Activated naive CD4-positive, alpha-beta T cell treated with anti-CD3 and anti-CD28 coated beads, Interleukin-2, amount 50 U/mL, for 16 hours (primary cell): ENCODE results near the gene LEMD1.
"Not testable (repeated sequence)": the region's sequence is repeated elsewhere in the genome, so short reads cannot be mapped to it uniquely, and the experiment has no call there.

Source experiments
- DNase-seq: peaks from one replicate; pipeline ENCODE4 v3.0.0-alpha.2; 2020

LEMD1 gene

GRCh38 chr1:205429762-205430695, 8.2 kb upstream of the LEMD1 start:
- DNase-seq: no peak

- no peak for DNase-seq
Observed at GRCh38 chr1:205424901-205425600, 3.2 kb upstream of the LEMD1 start.

GRCh38 chr1:205423814-205424399, 2.1 kb upstream of the LEMD1 start:
- no peak for DNase-seq

GRCh38 chr1:205422993-205423642, 1.3 kb upstream of the LEMD1 start:
- DNase-seq: no peak

GRCh38 chr1:205420938-205421337, 918 bp downstream of the LEMD1 start:
- DNase-seq: no peak

GRCh38 chr1:205417870-205418635, 3.8 kb downstream of the LEMD1 start:
- no peak for DNase-seq

- DNase-seq: no peak
Observed at GRCh38 chr1:205416322-205416721, 5.5 kb downstream of the LEMD1 start.

- DNase-seq: no peak
Observed at GRCh38 chr1:205410581-205411298, 11.1 kb downstream of the LEMD1 start.

GRCh38 chr1:205407970-205408369, 13.9 kb downstream of the LEMD1 start:
- DNase-seq: no peak

- DNase-seq: not testable (repeated sequence)
Observed at GRCh38 chr1:205406252-205406651, 15.6 kb downstream of the LEMD1 start.

- not testable (repeated sequence) for DNase-seq
Observed at GRCh38 chr1:205404484-205404883, 17.4 kb downstream of the LEMD1 start.

GRCh38 chr1:205398586-205398985, 23.3 kb downstream of the LEMD1 start:
- no peak for DNase-seq

GRCh38 chr1:205396967-205397616, 24.8 kb downstream of the LEMD1 start:
- no peak for DNase-seq

- DNase-seq: no peak
Observed at GRCh38 chr1:205395616-205396015, 26.2 kb downstream of the LEMD1 start.

- DNase-seq: no peak
Observed at GRCh38 chr1:205392650-205393049, 29.2 kb downstream of the LEMD1 start.

GRCh38 chr1:205391386-205391785, 30.5 kb downstream of the LEMD1 start:
- DNase-seq: no peak

GRCh38 chr1:205387845-205388244, 34.0 kb downstream of the LEMD1 start:
- no peak for DNase-seq

- not testable (repeated sequence) for DNase-seq
Observed at GRCh38 chr1:205382990-205383389, 38.9 kb downstream of the LEMD1 start.

GRCh38 chr1:205382561-205382960, 39.3 kb downstream of the LEMD1 start:
- no peak for DNase-seq

GRCh38 chr1:205381305-205381704, 40.6 kb downstream of the LEMD1 start:
- no peak for DNase-seq

- DNase-seq: no peak
Observed at GRCh38 chr1:205380882-205381281, 41.0 kb downstream of the LEMD1 start.
